Upper lobe of left lung (tissue), 6 donors: ENCODE data around the gene PRCP. TPM values are rescaled to one million over a fixed set of nuclear protein-coding genes. Genes with fewer than 3 reads are reported as not detected.
"Not testable (repeated sequence)": the region's sequence is repeated elsewhere in the genome, so short reads cannot be mapped to it uniquely, and the experiment has no call there.

Experiments
- ATAC-seq, 2 donors: fragments of 200-7000 bp; cut with Tn5 transposase; one replicate each; pipeline ENCODE4 v1.9.1; 2022; ENCODE audit warnings: mild to moderate bottlenecking in 2 of 2, moderate library complexity in 2 of 2; ENCODE audit not compliant: low FRiP score in 2 of 2
- DNase-seq, 2 donors: peaks; one replicate each; pipeline ENCODE4 v3.0.0-alpha.2; 2019 to 2020
- H3K27ac ChIP-seq, 4 donors: fragments of 200-600 bp; sonication (generic); one replicate each; pipeline ENCODE4 v1.5.1; 2016 to 2019
- H3K27me3 ChIP-seq, 4 donors: fragments of 200-600 bp; sonication (generic); one replicate each; pipeline ENCODE4 v1.5.1; 2017 to 2019
- H3K36me3 ChIP-seq, 4 donors: fragments of 200-600 bp; sonication (generic); one replicate each; pipeline ENCODE4 v1.5.1; 2016 to 2019
- H3K4me1 ChIP-seq, 4 donors: fragments of 200-600 bp; sonication (generic); one replicate each; pipeline ENCODE4 v1.5.1; 2018 to 2019
- H3K4me3 ChIP-seq, 4 donors: fragments of 200-600 bp; sonication (generic); one replicate each; pipeline ENCODE4 v1.5.1; 2017 to 2019; ENCODE audit warnings: mild to moderate bottlenecking in 2 of 4, moderate library complexity in 1 of 4
- H3K9me3 ChIP-seq, 4 donors: fragments of 200-600 bp; sonication (generic); one replicate each; pipeline ENCODE4 v1.5.1; 2018 to 2019
- EP300 ChIP-seq, 4 donors: sonication (generic); formaldehyde crosslinking; IDR thresholded peaks; one replicate each; pipeline ENCODE4 v1.5.1; 2017; ENCODE audit warnings: antibody characterized with exemption in 4 of 4, control low read depth in 2 of 4
- POLR2A ChIP-seq, 4 donors: fragments of 450-650 bp; IDR thresholded peaks; one replicate each; pipeline ENCODE4 v1.5.1; 2016 to 2017; ENCODE audit warnings: antibody characterized with exemption in 4 of 4, mild to moderate bottlenecking in 2 of 4
- POLR2AphosphoS5 ChIP-seq, 2 donors: sonication (generic); formaldehyde crosslinking; IDR thresholded peaks; one replicate each; pipeline ENCODE4 v1.5.1; 2017; ENCODE audit warnings: antibody characterized with exemption in 2 of 2
- WGBS, 2 donors: methylation state at CpG; one replicate each; pipeline ENCODE4 v1.1.5; 2017 to 2018; 5-methylcytosine and 5-hydroxymethylcytosine counted together
- total RNA-seq, 6 donors: library from RNA; depleted of rRNA in 4 of 6; stranded (reverse); fragments of >200 nt in 4 of 6; gene quantifications; one replicate each; pipeline versions ENCODE4 v1.1.0 to v1.2.1, GENCODE V29; 2016 to 2021
- TF ChIP-seq, protein P1 (sequence below), 6 experiments: fragments of 450-650 bp in 4 of 6; fragments of 200-600 bp in 2 of 6; sonication (generic) in 2 of 6; IDR thresholded peaks; one replicate each; pipeline ENCODE4 v1.5.1; 2016 to 2019; ENCODE audit warnings: antibody characterized with exemption in 6 of 6
- donor health status: DM: no; HTN: no; CAD: no; lungs with moderate emphysema.
- donor health status: DM: no; HTN: yes; CAD: no; lungs with severe emphysema.

PRCP gene
- total RNA-seq: 10 to 100 TPM; 11.5 to 84.5 (median 39.1) TPM

DNA sequence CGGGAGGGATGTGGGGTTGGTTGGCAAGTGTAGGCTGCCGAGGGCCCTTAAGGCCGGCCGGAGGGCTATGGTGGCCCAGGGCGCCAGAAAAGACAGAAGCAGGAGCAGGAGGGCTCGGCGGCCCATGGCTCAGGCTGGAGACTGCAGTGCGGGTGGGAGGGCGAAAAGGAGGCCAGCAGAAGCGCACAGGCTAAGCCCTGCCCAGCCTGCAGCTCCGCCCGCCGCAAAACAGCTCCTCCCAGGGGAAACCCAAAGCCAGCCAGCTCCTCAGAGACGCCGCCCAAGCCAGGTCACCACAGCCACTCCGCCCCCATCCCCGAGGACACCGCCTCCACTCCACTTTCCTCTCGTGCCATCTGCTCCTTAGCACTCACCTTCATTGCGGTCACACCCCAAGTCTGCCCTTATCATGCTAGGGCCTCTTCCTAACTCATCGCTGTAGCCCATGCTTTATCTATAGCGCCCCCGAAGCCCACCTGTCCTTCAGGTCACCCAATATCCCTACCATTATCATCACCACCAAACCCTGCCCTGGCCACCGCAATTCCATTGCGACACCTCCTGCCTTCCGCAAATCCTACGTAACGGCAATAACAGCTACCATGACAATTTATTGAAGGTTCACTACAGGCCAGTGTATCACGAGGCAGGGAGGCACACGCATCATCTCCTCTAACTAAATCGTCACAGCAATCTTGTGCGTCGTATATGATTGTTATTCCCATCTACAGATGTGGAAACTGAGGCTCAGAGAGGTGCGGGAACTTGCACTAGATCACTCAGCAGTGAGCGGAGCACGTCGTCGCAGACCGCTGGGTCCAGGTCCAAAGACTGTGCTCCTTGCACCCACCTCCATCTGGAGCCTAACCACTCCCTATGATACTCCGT is at the start of gene PRCP:
Gene PRCP (minus strand): TSS at position 154 of the 888 bp plus-strand sequence. CDS start 28 bp downstream, at position 126.
- peaks cover 14 to 36% (median 15%) of the 10 kb centered on the region in 4 donors for H3K4me1 ChIP-seq
- no peaks in the 10 kb centered on the region for H3K36me3 ChIP-seq
- H3K27me3 ChIP-seq: no peaks in the 10 kb centered on the region
- WGBS, 2 donors: 0 to 1% methylated on average over 30 to 40 of the region's 40 CpGs
- peak within 1 kb of the TSS; percentile 57 to 70 (median 65) for H3K4me3 ChIP-seq
- peak within 1 kb of the TSS; percentile 92 to 96 (median 92) for H3K27ac ChIP-seq
- peak; percentile 94 to 99 for DNase-seq
- no peaks in the 10 kb centered on the region for H3K9me3 ChIP-seq
- ATAC-seq: peak; percentile 93 to 98
- TF ChIP-seq EP300 (IDR thresholded peaks at IDR 0.05) (peak in 1 of 4 donors; percentile 77), POLR2A (IDR thresholded peaks at IDR 0.05) (peak in 3 of 4 donors; percentile 40 to 92 (median 86)), POLR2AphosphoS5 (IDR thresholded peaks at IDR 0.05) (peak; percentile 49 to 90)
- TF ChIP-seq, protein P1, sequence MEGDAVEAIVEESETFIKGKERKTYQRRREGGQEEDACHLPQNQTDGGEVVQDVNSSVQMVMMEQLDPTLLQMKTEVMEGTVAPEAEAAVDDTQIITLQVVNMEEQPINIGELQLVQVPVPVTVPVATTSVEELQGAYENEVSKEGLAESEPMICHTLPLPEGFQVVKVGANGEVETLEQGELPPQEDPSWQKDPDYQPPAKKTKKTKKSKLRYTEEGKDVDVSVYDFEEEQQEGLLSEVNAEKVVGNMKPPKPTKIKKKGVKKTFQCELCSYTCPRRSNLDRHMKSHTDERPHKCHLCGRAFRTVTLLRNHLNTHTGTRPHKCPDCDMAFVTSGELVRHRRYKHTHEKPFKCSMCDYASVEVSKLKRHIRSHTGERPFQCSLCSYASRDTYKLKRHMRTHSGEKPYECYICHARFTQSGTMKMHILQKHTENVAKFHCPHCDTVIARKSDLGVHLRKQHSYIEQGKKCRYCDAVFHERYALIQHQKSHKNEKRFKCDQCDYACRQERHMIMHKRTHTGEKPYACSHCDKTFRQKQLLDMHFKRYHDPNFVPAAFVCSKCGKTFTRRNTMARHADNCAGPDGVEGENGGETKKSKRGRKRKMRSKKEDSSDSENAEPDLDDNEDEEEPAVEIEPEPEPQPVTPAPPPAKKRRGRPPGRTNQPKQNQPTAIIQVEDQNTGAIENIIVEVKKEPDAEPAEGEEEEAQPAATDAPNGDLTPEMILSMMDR (IDR thresholded peaks at IDR 0.05): peak in 1 of 6 experiments; percentile 22

DNA sequence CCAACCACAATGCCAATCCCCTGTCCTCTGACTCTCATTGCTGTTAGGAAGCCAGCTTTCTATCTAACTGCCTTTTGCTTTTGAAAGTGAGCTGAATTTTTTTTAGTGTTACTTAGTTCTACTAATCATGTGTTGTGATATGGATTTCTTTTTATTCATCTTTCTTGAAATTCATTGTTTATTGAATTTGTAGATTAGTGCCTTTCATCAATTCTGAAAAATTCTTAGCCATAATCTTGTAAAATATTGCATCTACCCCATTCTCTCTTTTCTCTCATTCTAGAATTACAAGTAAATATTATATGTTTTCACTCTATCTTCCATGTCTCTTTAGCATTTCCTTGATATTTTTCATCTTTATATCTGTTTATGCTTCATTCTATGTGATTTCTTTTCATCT is 49.1 kb upstream of the PRCP start:
- DNase-seq (no peak), ATAC-seq (no peak)
- H3K9me3 ChIP-seq: no peaks in the 10 kb centered on the region
- TF ChIP-seq, protein P1 (IDR thresholded peaks at IDR 0.05): no peak
- TF ChIP-seq POLR2AphosphoS5 (IDR thresholded peaks at IDR 0.05) (no peak), EP300 (IDR thresholded peaks at IDR 0.05) (no peak), POLR2A (IDR thresholded peaks at IDR 0.05) (no peak)
- no peak overlapping the region for H3K27ac ChIP-seq
- no peaks in the 10 kb centered on the region for H3K27me3 ChIP-seq
- no peak overlapping the region for H3K4me3 ChIP-seq
- no peaks in the 10 kb centered on the region for H3K4me1 ChIP-seq
- H3K36me3 ChIP-seq: no peaks in the 10 kb centered on the region

DNA sequence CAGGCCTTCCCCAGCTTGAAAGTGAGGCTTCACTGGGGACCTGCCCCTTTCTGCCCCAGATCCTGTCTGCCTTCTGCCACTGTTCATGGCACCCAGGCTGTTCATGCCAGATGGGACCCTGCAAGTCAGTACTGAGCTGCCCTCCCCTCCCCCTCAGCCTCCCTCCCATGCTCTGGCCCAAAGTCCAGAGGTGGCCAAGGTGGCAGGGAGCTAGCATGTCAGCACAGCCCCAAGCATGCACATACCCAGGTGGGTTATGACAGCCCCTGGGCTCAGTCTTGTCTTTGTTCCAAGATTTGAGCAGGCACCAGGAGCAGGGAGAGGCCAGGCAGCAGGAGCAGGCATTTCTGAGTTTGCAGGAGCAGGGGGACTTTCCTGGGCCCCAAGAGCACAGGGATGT is 45.5 kb upstream of the PRCP start:
- ATAC-seq (peak in 1 of 2 donors; percentile 46), DNase-seq (no peak)
- TF ChIP-seq, protein P1 (IDR thresholded peaks at IDR 0.05): no peak
- TF ChIP-seq POLR2AphosphoS5 (IDR thresholded peaks at IDR 0.05): no peak

DNA sequence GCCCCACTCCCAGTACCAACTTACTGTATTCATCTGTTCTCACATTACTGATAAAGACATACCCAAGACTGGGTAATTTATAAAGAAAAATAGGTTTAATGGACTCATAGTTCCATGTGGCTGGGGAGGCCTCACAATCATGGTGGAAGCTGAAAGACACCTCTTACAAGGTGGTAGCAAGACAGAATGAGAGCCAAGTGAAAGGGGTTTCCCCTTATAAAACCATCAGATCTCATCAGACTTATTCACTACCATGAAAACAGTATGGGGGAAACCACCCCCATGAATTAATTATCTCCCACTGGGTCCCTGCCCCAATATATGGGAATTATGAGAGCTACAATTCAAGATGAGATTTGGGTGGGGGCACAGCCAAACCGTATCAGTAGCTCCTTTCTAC is 44.8 kb upstream of the PRCP start:
- H3K27me3 ChIP-seq, H3K4me1 ChIP-seq, H3K4me3 ChIP-seq, H3K9me3 ChIP-seq, H3K36me3 ChIP-seq, H3K27ac ChIP-seq, DNase-seq, ATAC-seq: not testable (repeated sequence)
- WGBS, 2 donors: 94% methylated on average over 1 of the region's 1 CpG; no CpG with 5 or more reads in 1 of the 2 donors

More for the DNA sequence above, 45.5 kb upstream of the PRCP start:
- Histone ChIP-seq H3K27me3 (no peaks in the 10 kb centered on the region), H3K4me3 (no peak overlapping the region), H3K9me3 (no peaks in the 10 kb centered on the region), H3K36me3 (no peaks in the 10 kb centered on the region), H3K27ac (no peak overlapping the region), H3K4me1 (no peaks in the 10 kb centered on the region)

DNA sequence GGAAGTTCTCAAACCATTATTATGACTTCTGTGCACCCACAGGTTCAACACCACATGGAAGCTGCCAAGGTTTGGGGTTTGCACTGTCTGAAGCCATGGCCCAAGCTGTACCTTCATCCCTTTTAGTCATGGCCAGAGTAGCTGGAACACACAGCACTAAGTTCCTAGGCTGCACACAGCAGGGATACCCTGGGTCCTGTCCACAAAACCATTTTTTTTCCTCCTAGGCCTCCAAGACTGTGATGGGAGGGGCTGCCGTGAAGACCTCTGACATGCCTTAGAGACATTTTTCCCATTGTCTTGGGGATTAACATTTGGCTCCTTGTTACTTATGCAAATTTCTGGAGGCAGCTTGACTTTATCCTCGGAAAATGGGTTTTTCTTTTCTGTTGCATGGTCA is 44.0 kb upstream of the PRCP start:
- Histone ChIP-seq H3K4me3 (no peak overlapping the region), H3K36me3 (no peaks in the 10 kb centered on the region), H3K27me3 (no peaks in the 10 kb centered on the region), H3K4me1 (no peaks in the 10 kb centered on the region), H3K9me3 (no peaks in the 10 kb centered on the region), H3K27ac (no peak overlapping the region)
- 85 to 90% methylated on average over 2 of the region's 2 CpGs for WGBS, 2 donors
- ATAC-seq (peak in 1 of 2 donors; percentile 63), DNase-seq (no peak)
- TF ChIP-seq POLR2A (IDR thresholded peaks at IDR 0.05): no peak
- TF ChIP-seq, protein P1 (IDR thresholded peaks at IDR 0.05): no peak
- no peak for TF ChIP-seq EP300 (IDR thresholded peaks at IDR 0.05)
- no peak for TF ChIP-seq POLR2AphosphoS5 (IDR thresholded peaks at IDR 0.05)

DNA sequence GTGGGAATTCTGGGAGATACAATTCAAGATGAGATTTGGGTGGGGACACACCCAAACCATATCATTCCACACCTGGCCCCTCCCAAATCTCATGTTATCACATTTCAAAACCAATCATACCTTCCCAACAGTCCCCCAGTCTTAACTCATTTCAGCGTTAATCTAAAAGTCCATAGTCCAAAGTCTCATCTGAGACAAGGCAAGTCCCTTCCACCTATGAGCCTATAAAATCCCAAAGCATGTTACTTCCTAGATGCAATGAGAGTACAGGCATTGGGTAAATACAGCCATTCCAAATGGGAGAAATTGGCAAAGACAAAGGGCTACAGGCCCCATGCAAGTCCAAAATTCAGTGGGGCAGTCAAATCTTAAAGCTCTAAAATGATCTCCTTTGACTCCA is 43.2 kb upstream of the PRCP start:
- H3K27ac ChIP-seq, H3K9me3 ChIP-seq, H3K27me3 ChIP-seq, H3K4me3 ChIP-seq, DNase-seq, H3K36me3 ChIP-seq, H3K4me1 ChIP-seq, ATAC-seq: not testable (repeated sequence)
- 91 to 95% methylated on average over 1 of the region's 1 CpG for WGBS, 2 donors
